Calu3 (cell line): ENCODE measurements around the gene CLDN9. TPM values are rescaled to one million over a fixed set of nuclear protein-coding genes. Genes with fewer than 3 reads are reported as not detected.

Experiments used
- BruUV-seq: library from RNA; stranded (reverse); fragments of 400-500 nt; replicated peaks from 2 replicates; lab custom pipeline; 2021; lab: Mats Ljungman, UMichigan
- CTCF ChIA-PET: fragments of 300-600 bp; sonication (Branson Sonifier 250); formaldehyde crosslinking; loops from one replicate; lab custom pipeline; 2022; ENCODE audit warnings: antibody characterized with exemption; lab: Charles Lee
- DNase-seq: peaks from one replicate; pipeline ENCODE4 v3.0.0; 2022
- H3K27ac Mint-ChIP-seq: one replicate; pipeline ENCODE4 v1.8.0; 2022; ENCODE audit warnings: mixed read lengths; ENCODE audit not compliant: unreplicated experiment
- H3K27me3 Mint-ChIP-seq: one replicate; pipeline ENCODE4 v1.8.0; 2022; ENCODE audit warnings: mixed read lengths; ENCODE audit not compliant: unreplicated experiment
- H3K36me3 Mint-ChIP-seq: one replicate; pipeline ENCODE4 v1.8.0; 2022; ENCODE audit warnings: mild to moderate bottlenecking, moderate library complexity, mixed read lengths; ENCODE audit not compliant: insufficient read depth, unreplicated experiment
- H3K4me1 Mint-ChIP-seq: one replicate; pipeline ENCODE4 v1.8.0; 2022; ENCODE audit warnings: mild to moderate bottlenecking, low read depth, mixed read lengths; ENCODE audit not compliant: unreplicated experiment
- H3K4me3 Mint-ChIP-seq: one replicate; pipeline ENCODE4 v1.8.0; 2022; ENCODE audit warnings: mild to moderate bottlenecking, low read depth, moderate library complexity, mixed read lengths; ENCODE audit not compliant: unreplicated experiment
- H3K9me3 Mint-ChIP-seq: one replicate; pipeline ENCODE4 v1.8.0; 2022; ENCODE audit warnings: low read depth, mixed read lengths; ENCODE audit not compliant: unreplicated experiment
- intact Hi-C: fragments of 100-400 bp; cut with micrococcal nuclease; formaldehyde crosslinking; loops from one replicate; pipeline ENCODE4 v1.10.0; 2022; ENCODE audit not compliant: unreplicated experiment
- total RNA-seq: library from RNA; stranded (reverse); gene quantifications from 2 replicates; pipeline ENCODE4 v1.2.3, GENCODE V29; 2022
- TF ChIP-seq, protein P1 (sequence below): fragments of 200-600 bp; IDR thresholded peaks from one replicate; pipeline ENCODE4 v1.8.0; 2022; ENCODE audit warnings: antibody characterized with exemption; ENCODE audit not compliant: unreplicated experiment

CLDN9 gene
- total RNA-seq, 1 experiment from 2014 or later, result 13.5 TPM

GRCh38 chr16:3035289-3035971 is 22.7 kb downstream of the CLDN9 start:
- Mint-ChIP-seq H3K27ac (peak overlapping the region; percentile 38), H3K4me3 (peak overlapping the region; percentile 74), H3K36me3 (peaks cover 50% of the 10 kb centered on the region), H3K4me1 (peaks cover 9% of the 10 kb centered on the region), H3K9me3 (no peaks in the 10 kb centered on the region), H3K27me3 (no peaks in the 10 kb centered on the region)
- DNase-seq, result no peak
- TF ChIP-seq, protein P1, sequence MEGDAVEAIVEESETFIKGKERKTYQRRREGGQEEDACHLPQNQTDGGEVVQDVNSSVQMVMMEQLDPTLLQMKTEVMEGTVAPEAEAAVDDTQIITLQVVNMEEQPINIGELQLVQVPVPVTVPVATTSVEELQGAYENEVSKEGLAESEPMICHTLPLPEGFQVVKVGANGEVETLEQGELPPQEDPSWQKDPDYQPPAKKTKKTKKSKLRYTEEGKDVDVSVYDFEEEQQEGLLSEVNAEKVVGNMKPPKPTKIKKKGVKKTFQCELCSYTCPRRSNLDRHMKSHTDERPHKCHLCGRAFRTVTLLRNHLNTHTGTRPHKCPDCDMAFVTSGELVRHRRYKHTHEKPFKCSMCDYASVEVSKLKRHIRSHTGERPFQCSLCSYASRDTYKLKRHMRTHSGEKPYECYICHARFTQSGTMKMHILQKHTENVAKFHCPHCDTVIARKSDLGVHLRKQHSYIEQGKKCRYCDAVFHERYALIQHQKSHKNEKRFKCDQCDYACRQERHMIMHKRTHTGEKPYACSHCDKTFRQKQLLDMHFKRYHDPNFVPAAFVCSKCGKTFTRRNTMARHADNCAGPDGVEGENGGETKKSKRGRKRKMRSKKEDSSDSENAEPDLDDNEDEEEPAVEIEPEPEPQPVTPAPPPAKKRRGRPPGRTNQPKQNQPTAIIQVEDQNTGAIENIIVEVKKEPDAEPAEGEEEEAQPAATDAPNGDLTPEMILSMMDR, result no peak
- intact Hi-C loops, result no loop called here
- CTCF ChIA-PET, result interaction anchor here (1.0 kb wide), 1 partner anchor 10 kb away, joined by 3 read pairs; no protein-coding TSS in a partner anchor
- BruUV-seq, result no TSS peak

DNA sequence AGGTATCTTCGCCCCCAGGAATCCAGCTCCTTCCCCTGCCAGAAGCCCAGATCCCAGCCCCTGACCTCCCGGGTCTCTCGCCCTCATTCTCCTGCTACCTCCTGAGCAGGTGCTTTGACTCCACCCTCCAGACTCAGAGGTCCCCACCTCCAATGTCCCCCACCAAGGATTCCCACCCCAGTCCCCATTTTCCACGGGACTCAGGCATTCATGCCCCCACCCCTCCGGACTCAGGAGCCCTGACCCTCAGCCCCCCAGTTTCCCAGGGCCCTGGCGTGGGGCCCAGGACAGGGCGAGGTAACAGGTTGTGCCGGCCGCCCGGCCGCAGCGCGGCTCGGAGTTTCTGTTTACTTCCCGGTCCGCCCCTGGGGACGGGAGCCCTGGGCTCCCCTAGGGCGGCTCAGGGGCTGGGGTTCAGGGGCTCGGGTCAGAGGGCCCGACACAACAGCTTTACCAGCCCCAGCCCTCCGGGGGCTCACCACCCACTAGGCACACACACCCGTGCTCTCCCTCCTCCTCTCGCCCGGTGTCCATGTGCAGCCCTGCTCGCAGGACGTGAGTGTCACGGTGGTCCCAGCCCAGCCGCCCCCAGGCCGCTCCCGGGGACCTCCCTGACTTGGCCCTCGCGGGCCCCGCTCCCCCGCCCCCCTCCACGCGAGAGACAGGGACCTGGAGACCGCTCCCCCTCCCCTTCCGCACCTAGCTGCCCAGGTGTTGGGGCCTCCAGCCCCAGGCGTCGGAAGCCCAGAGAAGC is 23.4 kb downstream of the CLDN9 start:
- TF ChIP-seq, protein P1, result no peak
- H3K4me3 Mint-ChIP-seq, result peak overlapping the region; percentile 74
- no peaks in the 10 kb centered on the region for H3K27me3 Mint-ChIP-seq

DNA sequence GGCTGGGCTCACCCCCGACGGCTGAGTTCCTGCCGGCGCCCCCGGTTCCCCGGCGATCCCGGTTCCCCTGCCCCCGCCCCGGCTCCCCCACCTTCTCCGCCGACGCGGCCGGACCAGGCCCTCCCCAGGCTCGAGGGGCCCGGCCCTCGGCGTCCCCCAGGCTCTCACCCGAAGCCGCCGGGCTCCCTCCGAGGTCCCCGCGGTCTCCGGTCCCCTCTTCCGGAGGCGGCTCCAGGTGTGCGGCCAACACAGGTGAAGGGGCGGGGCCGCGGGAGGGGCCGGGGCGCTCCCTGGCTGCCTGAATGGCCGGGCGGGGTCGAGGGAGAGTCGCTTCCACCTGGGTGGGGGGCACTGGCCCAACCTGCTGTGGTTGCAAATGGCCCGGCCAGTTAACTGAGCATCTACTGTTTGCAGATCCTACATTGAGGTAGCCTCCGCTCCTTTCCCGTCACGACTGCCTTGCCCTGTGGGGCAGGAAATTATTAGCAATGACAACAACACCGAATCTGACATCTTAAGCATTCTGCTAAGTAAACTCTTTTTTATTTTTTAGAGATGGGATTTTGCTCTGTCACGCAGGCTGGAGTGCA is 24.1 kb downstream of the CLDN9 start, which contains the start of gene BICDL2:
TSS of gene BICDL2 (minus strand) at position 219 of the 590 bp plus-strand sequence. CDS start 1,448 bp downstream, outside the sequence.
- no TSS peak for BruUV-seq
- CTCF ChIA-PET, result no interaction called here
- Mint-ChIP-seq H3K36me3 (peaks cover 40% of the 10 kb centered on the region), H3K27ac (peak within 1 kb of the TSS; percentile 38), H3K4me1 (peaks cover 9% of the 10 kb centered on the region), H3K27me3 (no peaks in the 10 kb centered on the region), H3K9me3 (no peaks in the 10 kb centered on the region), H3K4me3 (peak within 1 kb of the TSS; percentile 74)
- intact Hi-C loops, result no loop called here
- peak; percentile 86 for DNase-seq
- TF ChIP-seq, protein P1, result no peak

More for the DNA sequence above, 23.4 kb downstream of the CLDN9 start:
- Mint-ChIP-seq H3K4me1 (peaks cover 9% of the 10 kb centered on the region), H3K36me3 (peaks cover 45% of the 10 kb centered on the region), H3K27ac (peak overlapping the region; percentile 38), H3K9me3 (no peaks in the 10 kb centered on the region)
- peak; percentile 52 for DNase-seq
- no TSS peak for BruUV-seq
- CTCF ChIA-PET, result interaction anchor here (1.0 kb wide), 1 partner anchor 9 kb away, joined by 3 read pairs; no protein-coding TSS in a partner anchor
- intact Hi-C loops, result no loop called here

DNA sequence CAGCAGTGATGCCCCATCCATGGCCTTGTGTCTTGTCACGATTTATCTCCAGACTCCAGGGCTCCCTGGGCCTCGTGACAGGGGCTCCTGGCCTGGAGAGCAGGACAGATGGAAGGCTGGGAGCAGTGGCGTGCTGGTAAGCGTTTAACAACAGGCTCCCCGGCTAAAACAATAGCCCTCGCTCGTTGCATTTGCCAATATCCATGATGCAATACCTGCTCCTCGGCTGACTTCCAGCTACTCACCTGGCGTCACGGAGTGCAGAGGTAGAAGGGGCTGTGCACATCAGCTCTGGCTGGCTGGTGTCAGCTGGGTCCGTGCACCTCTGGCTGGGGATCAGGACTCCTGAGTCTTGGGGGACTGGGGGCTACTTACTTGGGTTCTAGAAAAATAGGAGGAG is 25.5 kb downstream of the CLDN9 start:
- Mint-ChIP-seq H3K36me3 (peaks cover 36% of the 10 kb centered on the region), H3K4me1 (peaks cover 9% of the 10 kb centered on the region), H3K27me3 (peaks cover under 1% of the 10 kb centered on the region), H3K4me3 (peak overlapping the region; percentile 74), H3K9me3 (no peaks in the 10 kb centered on the region), H3K27ac (peak overlapping the region; percentile 35)
- no TSS peak for BruUV-seq
- TF ChIP-seq, protein P1, result no peak
- intact Hi-C loops, result no loop called here
- CTCF ChIA-PET, result interaction anchor here (0.7 to 2.3 kb wide), 6 partner anchors 10 to 120 kb away, joined by 3 to 10 read pairs (median 5); no protein-coding TSS in a partner anchor
- peak; percentile 79 for DNase-seq
